HG02623 (cell line): ENCODE results near the gene LRMDA.

ENCODE experiments used
- ATAC-seq: cut with Tn5 transposase; IDR thresholded peaks from one replicate; pipeline ENCODE4 v1.9.1; 2021; ENCODE audit warnings: moderate library complexity; ENCODE audit not compliant: unreplicated experiment

The LRMDA gene

GRCh38 chr10:75632805-75633462, 201.5 kb downstream of the LRMDA start:
- ATAC-seq: no peak

- no peak for ATAC-seq
Measured at GRCh38 chr10:75633568-75633967, 202.1 kb downstream of the LRMDA start.

- no peak for ATAC-seq
Measured at GRCh38 chr10:75634947-75635346, 203.5 kb downstream of the LRMDA start.

GRCh38 chr10:75638752-75639151, 207.3 kb downstream of the LRMDA start:
- no peak for ATAC-seq

DNA sequence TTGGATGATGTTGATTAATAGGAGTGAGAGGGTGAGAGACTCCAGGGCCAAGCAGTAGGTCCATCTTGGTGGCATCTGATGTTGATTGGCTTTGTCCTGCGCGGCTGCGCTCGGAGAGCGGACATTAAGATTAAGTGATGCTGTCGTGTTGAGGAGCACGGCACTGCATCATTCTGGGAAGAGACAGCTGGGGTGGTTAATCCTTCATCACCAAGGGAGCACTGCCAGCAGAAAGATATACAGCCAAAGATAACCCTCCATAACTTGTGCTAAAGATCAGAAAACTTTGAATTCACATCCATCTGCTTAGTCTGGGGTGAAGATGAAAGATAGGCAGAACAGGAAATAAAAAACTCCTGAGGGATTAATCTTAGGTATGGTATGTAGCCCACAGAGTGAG, 208.3 kb downstream of the LRMDA start:
- no peak for ATAC-seq

GRCh38 chr10:75640381-75640780, 209.0 kb downstream of the LRMDA start:
- ATAC-seq: no peak

DNA sequence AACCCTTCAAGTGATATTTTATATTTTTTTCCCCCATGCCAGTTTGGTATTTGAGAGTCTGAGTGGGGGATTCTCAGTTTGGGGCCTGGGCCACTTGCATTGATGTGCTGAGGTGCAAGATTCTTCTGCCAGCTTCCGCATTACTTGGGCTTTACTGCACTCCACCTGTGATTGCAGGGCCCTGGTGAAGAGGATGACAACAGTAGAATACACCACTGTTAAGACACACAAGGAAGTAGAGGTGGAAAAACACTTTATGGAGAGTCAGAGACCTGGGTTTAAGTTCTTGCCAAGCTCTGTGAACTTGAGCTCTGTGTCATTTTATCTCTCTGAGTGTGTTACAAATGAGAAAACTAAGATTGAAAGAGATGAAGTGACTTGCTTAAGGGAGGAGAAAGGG, 209.4 kb downstream of the LRMDA start:
- ATAC-seq: no peak

GRCh38 chr10:75643405-75643804, 212.0 kb downstream of the LRMDA start:
- no peak for ATAC-seq

- no peak for ATAC-seq
Measured at GRCh38 chr10:75643944-75644692, 212.7 kb downstream of the LRMDA start.

DNA sequence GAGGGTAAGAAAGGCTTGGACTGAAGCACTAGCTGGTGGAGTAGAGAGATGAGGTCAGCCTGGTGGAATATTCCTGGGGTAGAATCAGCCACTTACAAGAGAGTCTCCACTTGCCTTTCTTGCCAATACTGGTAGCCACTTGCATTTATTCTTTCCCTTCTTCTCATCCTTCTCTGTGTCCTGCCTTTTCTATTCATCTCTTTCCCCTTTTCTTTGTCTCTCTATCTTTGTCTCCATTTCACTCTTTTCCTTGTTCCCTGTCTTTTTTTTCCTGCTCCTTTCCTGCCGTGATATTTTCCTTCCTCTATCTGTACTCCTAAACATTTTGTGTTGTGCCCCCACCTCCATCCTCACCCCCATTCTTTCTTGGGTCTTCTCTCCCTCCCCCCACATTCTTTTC, 214.3 kb downstream of the LRMDA start:
- ATAC-seq: no peak

- no peak for ATAC-seq
Measured at GRCh38 chr10:75646218-75646915, 214.9 kb downstream of the LRMDA start.

DNA sequence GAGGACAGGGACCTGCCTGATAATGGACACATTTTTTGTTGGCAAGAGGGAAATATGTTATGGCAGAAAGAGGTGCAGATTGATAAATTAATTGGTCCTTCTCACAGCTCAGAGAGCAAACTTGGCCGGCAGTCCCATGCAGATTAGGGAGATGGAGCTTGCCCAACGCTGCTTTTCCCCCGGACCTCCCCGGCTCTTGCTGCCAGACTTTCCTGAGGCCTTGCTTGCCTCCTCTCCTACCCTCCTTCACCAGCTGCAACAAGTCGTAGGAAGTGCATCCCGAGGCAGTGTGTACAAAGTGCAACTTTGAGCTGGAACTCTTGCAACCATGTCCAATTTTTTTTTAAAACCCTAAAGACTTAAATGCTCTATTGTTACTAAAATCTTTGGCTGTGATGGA, 215.5 kb downstream of the LRMDA start:
- no peak for ATAC-seq

DNA sequence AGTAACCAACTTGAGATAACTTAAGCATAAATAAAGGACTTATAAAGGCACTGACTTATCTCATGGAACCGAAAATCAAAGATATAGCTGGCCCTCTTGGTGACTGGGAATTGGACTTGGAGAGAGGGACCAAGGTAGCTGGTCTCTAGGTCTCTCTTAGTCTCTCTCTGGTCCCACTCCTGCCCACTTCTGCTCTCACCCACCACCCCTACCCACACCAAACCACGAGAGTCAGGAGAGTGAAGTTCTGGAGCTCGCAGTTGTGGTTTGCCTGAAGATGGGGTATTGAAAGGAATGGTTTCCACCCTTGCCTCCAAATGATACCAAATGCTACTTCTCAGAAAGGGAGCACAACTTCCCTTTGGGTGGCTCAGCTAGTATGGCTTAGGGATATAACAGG, 216.3 kb downstream of the LRMDA start:
- ATAC-seq: no peak

- ATAC-seq: no peak
Measured at GRCh38 chr10:75648351-75648750, 216.9 kb downstream of the LRMDA start.

DNA sequence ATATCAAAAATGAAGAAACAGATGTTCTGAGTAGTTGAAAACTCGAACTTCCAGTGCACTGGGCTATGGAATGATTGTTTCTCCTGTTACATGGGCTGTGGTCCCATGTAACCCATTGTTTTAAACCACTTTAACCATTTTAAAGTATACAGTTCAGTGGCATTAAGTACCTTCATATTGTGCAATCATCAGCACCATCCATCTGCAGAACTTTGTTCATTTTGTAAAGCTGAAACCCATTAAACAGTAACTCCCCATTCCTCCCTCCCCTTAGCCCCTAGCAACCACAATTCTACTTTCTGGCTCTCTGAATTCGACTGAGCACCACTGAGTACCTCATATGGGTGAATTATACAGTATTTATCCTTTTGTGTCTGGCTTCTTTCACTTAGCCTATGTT, 217.4 kb downstream of the LRMDA start:
- ATAC-seq: no peak

GRCh38 chr10:75649466-75649865, 218.0 kb downstream of the LRMDA start:
- no peak for ATAC-seq

DNA sequence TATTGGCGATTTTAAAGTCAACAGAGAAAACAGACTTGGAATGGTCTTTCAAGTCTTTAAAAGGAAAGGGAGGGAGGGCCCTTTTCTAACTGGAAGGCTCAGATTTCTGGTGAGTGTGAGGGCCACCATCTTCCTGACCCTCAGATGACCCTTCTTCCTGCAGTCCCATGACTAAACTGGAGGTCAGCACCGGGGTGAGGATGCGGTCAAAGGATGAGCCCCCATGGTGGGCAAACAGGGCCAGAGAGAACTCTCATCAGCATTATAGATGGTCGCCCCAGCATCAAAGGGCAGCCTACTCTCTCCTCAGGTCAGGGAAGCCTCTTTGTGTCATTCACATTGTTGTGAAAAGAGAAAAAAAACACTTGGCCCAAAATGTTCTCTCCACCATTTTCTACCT, 219.2 kb downstream of the LRMDA start:
- ATAC-seq: no peak

DNA sequence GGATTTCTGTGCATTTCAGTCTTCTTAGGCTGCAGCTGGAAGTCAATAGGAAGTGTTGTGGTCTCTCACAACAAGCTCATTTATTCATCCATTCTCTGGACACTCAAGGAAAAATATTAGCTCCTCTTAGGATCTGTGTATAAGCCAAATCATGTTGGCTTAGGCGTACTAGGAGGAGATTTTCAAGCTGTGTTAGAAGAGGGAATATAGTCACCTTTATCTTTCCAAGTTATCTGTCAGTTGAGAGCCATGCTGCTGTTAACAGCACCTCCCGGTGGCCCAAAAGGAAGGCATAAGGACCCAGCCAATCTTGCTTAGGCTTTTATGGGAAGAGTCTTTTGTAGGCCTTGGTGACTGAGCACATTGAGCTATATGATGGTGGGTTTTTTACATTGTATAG, 220.0 kb downstream of the LRMDA start:
- ATAC-seq: no peak

DNA sequence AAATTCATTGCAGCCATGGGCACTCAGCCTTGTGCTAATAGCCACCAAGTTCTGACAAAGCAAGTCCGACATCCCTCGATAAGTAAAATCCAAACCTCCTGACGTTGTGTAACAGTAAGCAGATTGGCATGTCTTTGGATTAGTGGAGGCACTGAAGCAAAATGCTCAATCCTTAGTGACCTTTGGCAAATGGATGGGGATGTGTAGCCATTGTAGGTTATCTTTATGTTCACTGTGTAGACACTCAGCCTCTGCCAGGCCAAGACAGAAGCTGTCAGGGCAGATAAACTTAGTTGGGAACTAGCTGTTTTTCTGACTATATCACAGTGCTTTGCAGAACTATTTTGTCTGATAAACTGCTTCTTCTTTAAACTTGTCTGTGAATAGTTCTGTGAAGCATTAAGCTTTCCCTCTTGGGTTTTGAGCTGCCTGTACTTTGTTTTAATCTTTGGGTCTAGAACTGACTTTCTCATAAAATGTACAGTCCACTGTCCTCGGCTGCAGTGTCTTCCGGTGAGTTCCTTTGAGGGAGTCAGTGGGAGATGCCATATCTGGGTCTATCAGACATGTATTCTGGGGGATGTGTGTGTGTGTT, 220.8 kb downstream of the LRMDA start:
- ATAC-seq: no peak

GRCh38 chr10:75653761-75654160, 222.3 kb downstream of the LRMDA start:
- ATAC-seq: no peak

DNA sequence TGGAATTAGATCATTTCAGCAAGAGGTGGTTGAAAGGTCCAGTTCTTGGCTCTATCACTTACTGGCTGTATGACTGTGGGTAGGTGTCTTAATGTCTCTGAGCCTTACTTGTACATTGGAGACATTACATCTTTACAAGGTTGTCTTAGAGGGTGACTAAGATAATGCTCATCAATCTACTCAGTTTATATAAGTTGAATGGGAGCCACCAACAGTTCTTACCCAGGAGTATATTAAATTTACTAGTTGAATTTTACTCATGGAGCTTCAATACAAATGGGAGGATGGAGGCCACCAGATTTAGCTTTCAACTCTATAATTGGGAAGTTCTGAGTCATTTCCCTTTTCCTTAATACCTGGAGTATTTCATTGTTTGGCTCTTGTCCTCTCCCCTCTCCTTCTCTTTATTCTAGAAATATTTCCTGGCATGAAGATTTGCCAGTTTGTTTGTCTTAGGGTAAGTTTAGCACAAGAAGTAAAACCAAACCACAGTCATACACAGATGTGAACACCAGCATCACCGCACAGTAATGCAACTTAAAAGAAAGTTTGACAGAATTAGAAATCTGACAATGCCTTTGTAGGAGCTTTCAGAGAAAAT, 222.8 kb downstream of the LRMDA start:
- no peak for ATAC-seq
